ENCODE measurements around the gene NAAA.
"Not testable (repeated sequence)": the region's sequence is repeated elsewhere in the genome, so short reads cannot be mapped to it uniquely, and the experiment has no call there.

The NAAA gene

DNA sequence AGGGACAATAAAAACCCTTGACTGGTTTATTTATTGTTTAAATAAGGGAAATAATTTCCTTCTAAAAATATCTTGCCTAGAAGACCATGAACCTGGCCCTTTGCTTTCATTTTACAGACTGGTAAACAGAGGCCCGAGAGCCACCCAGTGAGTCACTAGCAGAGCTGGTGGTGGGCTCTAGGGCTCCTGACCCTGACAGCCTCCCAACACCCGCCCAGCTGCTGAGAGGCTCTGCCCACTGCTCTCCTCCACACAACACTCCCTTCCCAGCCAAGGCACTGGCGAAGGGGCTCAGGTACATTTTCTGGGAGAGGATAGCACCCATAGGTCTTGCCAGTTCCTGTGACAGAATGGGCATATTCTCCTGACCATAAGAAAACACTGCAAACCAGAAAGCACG, 20.5 kb downstream of the NAAA start:
- DNase-seq (ENCODE audit: low read depth in 2 of 3, low spot score in 1 of 3), result no peak

DNA sequence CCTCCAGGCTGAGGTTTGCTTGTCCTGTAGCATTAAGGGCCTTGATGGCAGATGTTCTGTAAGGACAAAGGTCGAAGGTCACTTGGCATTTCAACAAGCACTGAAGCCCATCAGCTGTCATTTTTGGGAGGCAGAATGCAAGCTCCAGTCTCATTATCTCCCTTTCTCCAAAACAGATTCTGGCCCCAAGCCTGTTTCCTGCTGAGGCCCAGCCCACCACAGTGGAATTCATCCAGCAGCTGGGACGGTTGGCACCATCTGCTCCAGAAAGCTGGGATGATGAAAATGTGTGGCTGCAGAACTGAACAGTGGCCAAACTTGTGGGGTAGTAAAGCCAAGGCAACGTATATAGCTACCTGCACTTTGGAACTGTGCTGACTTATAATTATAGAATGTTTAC, 20.9 kb downstream of the NAAA start:
- no peak for DNase-seq (ENCODE audit: low read depth in 2 of 3, low spot score in 1 of 3)

- DNase-seq (ENCODE audit: low read depth in 2 of 3, low spot score in 1 of 3), result peak in 1 of 3 donors; percentile 9
Observed at GRCh38 chr4:75916091-75916661, 24.6 kb downstream of the NAAA start.

DNA sequence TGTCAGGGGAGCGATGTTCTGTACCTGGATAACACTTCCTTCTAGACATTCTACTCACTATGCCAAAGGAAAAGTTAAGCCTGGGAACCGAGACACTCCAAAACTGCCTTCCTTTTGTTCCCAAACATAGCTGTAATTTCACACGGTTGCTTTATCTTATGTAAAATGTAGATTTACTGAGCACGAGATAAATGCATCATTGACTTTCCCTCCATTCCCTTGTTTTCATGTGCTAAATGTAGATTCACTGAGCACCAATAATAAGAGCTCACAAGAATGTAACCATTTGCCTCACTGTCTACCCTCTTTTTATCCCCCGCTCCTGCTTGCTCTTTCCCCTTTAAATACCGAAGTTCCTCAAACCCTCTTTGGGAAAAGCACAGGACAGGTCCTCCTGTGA, 27.8 kb downstream of the NAAA start:
- DNase-seq (ENCODE audit: low read depth in 2 of 3, low spot score in 1 of 3), result no peak

DNA sequence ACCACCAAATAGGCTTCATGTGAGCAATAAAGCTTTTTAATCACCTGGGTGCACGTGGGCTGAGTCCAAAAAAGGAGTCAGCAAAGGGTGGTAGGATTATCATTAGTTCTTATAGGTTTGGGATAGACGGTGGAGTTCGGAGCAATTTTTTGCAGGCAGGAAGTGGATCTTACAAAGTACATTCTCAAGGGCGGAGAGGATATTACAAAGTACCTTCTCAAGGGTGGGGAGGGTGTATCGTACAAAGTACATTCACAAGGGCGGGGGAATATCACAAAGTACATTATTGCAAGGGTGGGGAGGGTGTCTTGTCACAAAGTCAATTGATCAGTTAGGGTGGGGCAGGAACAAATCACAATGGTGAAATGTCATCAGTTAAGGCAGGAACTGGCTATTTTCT, 30.0 kb downstream of the NAAA start:
- not testable (repeated sequence) for DNase-seq (ENCODE audit: low read depth in 2 of 3, low spot score in 1 of 3)

DNA sequence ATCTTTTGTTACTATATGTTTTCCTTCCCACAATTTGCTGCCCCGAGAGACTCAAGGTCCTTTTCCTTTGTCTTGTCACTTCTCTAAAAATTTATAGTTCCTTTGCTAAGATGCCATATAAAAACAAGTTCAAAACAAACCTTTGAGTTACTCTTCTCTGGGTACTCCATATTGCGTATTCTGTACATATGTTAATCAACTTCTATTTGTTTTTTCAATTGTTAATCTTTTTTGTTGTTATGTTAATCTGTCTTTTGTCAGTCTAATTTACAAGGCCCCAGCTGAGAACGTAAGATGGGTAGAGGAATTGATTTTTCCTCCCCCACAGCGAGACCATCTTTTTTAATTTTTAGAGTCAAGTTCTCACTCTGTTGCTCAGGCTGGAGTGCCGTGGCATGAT, 31.4 kb downstream of the NAAA start:
- DNase-seq (ENCODE audit: low read depth in 2 of 3, low spot score in 1 of 3), result no peak

DNA sequence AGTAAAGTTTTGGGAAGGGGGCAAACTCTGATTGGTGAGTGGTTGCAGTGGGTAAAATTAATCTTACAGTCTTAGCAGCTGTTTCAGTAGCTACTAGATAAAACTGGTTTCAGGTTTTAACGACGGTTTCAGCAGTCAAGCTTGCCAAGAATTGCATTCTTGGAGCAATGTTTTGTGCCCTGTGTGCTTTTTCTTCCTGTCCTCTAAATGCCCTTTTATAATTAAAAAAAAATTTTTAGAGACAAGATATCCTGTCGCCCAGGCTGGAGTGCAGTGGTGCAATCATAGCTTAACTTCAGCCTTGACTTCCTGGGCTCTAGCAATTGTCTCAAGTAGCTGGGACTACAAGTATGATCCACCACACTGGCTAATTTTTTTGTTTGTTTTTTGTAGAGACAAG, 32.3 kb downstream of the NAAA start:
- DNase-seq (ENCODE audit: low read depth in 2 of 3, low spot score in 1 of 3), result no peak

- no peak for DNase-seq (ENCODE audit: low read depth in 2 of 3, low spot score in 1 of 3)
Observed at GRCh38 chr4:75907966-75908365, 32.8 kb downstream of the NAAA start.

DNA sequence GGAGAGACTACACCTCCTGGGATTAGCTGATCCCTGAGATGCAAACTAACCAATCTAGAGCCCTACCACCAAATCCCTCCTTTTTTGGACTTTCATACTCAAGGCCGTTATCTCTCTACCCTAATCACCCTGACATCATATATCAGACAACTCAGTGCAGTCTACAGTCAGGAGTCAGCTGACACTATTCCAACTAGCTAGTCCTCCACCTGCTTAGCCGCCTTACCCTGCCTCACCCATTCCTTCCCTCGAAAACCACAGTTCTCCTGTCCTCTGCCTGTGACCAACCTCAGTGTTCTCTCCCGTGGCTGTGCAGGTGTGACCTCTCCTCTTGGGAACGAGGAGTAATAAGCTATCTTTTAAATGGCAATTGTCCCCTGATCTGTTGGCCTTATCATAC, 36.7 kb downstream of the NAAA start:
- DNase-seq (ENCODE audit: low read depth in 2 of 3, low spot score in 1 of 3), result no peak

DNA sequence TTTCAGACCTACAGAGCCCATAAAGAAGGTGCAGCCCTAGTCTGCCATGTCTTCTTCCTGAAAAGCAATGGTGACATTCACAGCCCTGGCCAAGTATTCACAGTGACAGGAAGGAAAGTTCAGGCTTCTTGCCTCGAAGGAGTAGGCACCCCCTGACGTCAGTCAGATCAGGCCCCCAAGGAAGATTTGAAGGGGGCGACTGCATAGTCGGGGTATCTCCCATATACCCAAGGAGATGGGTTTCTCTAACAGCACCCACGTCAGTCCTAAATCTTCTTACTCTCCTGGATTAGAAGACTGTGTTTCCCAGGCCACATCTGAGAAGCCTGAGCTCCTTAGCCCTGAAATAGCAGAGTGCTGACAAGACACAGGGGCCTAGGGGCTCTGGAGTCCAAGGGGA, 38.5 kb downstream of the NAAA start, which contains the start of gene PPEF2:
Gene PPEF2 (minus strand): TSS at position 101 of the 400 bp plus-strand sequence. CDS start 6,127 bp downstream, outside the sequence.
- no peak for DNase-seq (ENCODE audit: low read depth in 2 of 3, low spot score in 1 of 3)

DNA sequence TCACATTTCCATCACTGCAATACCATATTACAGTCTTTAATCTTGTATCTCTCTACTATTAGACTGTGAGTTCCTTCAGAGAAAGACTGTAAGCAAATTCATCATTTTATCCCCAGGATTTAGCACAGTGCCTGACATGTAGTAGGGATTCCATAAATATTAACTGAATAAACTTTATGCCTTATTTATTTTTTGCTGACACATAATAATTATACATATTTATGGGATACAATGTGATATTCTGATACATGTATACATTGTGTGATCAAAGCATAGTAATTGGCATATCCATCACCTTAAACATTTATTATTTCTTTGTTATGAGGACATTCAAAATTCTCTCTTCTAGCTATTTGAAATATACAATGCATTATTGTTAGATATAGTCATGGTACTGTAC, 42.3 kb downstream of the NAAA start:
- DNase-seq (ENCODE audit: low read depth in 2 of 3, low spot score in 1 of 3), result no peak

DNA sequence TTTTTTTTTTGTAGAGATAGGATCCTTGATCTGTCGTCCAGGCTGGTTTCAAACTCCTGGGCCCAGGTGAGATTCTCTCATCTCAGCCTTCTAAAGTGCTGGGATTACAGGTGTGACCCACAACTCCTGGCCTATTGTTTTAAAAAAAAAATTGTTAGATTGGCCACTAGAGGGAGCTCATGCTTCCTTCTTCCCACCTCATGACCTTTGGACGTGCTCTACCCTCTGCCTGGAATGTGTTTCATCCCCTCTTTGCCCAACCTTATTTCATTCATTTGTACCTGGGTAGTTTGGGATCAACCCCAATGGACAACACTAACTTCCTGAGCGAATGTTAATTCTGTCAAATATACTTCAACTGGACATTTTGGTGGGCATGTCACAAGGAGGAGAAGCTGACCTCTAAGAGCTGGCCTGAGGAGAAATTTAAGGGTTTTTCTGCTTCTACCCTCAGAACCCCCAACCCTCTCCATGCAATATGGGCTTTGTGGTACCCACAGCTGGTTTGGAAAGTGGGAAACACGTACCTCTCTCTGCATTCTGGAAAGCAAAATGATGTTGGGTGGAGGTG, 45.0 kb downstream of the NAAA start:
- DNase-seq (ENCODE audit: low read depth in 2 of 3, low spot score in 1 of 3), result peak in 1 of 3 donors; percentile 33

GRCh38 chr4:75892508-75892907, 48.3 kb downstream of the NAAA start:
- DNase-seq (ENCODE audit: low read depth in 2 of 3, low spot score in 1 of 3), result no peak

DNA sequence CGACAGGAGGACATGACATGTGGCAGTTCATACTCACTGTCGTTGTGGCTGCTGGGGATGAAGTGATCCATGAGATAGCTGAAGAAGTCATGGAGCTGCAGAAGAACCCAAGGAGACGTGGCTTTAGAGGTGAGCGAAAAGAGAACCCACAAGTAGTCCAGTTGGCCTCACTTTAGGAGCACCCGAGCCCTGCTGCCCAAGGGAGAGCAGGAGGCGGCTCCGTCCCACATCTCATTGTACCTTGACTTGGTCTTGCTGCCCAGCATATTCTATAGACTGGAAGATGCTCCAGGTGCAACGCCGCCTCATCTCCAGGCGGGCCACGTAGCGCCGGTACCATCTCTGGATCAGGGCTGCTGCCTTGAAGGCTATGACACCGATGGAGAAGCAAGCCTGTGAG, 49.2 kb downstream of the NAAA start:
- no peak for DNase-seq (ENCODE audit: low read depth in 2 of 3, low spot score in 1 of 3)

DNA sequence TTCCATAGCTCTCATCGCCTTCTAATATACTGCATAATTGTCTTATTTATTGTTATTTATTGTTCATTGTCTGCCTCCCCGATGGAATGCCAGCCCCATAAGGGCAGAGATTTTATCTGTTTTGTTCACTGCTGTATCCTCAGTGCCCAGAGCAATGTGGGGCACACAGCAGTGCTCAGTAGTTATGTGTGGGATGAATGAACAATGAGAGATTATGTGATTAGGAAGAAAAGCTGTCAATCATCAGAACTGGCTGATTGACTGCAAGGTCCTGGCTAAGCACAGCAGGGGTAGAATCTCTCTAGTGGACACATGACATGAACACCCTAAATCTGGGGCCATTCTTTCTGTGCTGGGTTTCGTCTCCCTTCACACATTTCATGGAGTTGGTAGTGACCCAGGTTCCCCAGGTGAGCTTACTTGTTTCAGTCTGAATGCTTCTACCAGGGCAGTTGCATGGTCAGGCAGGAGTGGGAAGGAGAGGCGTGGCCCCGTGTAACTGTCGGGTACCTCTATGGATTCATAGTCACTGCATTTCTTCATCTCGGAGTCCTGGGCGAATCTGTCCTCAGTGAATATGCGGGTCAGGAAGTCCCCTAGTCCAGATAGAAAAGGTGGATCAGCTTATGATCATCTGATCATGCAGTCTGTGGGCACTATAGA, 51.1 kb downstream of the NAAA start:
- no peak for DNase-seq (ENCODE audit: low read depth in 2 of 3, low spot score in 1 of 3)

GRCh38 chr4:75886104-75886503, 54.7 kb downstream of the NAAA start:
- no peak for DNase-seq (ENCODE audit: low read depth in 2 of 3, low spot score in 1 of 3)

- no peak for DNase-seq (ENCODE audit: low read depth in 2 of 3, low spot score in 1 of 3)
Observed at GRCh38 chr4:75881476-75881875, 59.3 kb downstream of the NAAA start.

DNA sequence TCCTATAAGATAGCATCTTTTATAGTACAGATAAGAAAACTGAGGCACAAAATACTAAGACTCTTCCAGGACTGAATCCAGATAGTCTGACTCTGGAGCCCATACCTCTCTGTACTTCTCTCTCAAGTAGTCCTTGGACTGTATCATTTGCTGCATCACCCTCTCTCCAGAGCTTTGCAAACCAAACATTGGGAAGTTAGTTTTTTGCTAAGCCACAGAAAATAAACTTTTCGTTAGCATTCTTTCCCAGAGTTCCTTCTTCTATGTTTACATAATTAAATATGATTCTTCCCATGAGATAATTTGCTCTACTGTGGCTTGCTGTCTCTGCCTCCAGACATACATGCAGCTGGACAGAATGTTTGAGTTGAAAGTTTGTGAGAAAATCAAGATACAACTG, 60.5 kb downstream of the NAAA start:
- no peak for DNase-seq (ENCODE audit: low read depth in 2 of 3, low spot score in 1 of 3)

DNA sequence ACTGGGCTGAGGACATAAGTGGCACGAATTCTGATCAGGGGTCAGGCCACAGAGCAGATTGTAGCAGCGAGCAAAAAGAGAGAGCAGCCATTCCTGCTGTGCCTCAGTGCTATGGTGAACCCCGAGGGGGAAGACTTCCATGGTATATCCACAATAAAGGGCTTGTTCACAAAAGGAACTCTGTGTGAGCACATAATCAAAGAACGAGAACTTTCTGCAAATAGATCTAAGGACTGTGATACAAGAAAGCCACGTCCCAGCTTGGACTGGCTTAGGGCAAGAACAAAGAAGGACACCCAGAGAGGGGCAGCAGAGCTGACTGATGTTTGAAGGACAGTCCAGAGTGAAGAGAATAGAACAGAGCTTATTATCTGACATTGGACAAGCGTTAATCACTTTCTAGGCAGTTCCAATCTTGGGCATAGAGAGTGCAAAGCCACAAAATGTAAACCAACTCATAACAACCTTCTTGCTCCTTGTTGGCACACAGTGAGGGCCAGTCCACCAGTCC, 62.5 kb downstream of the NAAA start:
- no peak for DNase-seq (ENCODE audit: low read depth in 2 of 3, low spot score in 1 of 3)

DNA sequence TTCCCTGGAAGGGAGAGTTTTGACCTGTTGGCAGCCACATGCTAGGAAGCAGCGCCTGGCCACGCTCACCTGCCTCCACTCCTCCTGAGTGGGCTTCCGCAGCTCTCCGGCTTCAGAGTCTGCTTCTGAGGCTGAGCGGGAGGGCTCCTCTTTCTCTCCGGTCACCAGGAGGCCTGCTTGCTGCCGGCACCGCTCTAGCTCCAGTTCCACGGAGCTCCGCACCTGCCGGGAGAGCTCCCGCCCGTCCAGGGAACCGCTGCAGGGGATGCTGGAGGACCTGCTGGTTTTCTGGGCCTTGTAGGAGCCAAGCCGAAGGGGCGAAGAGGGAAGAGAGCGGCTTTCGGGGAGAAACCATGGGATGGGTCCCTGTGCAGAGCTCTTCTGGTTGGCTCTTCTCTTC, 64.6 kb downstream of the NAAA start:
- DNase-seq (ENCODE audit: low read depth in 2 of 3, low spot score in 1 of 3), result no peak

DNA sequence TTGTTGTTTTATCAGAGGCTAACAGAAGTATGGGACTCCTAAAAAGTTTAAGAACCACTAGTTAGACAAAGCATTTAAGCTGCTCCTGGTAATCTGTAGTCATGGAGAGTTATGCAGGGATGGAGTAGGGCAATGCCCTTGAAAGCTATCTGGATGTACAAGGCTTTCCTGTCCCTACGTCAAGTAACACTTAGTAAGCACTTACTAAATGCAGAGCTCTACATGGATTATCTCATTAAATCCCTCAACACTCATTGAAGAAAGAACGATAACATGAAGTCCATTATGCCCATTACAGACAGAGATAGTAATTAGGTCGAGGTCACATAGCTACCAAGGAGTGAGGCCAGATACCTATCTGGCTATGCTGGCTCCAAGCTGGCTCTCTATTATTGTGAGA, 71.7 kb downstream of the NAAA start:
- DNase-seq (ENCODE audit: low read depth in 2 of 3, low spot score in 1 of 3), result no peak

GRCh38 chr4:75867130-75867529, 73.7 kb downstream of the NAAA start:
- DNase-seq (ENCODE audit: low read depth in 2 of 3, low spot score in 1 of 3), result no peak

Data from stimulated activated CD4-positive, alpha-beta T cell treated with anti-CD3 and anti-CD28 coated beads, Interleukin-12 subunit alpha, Interleukin-12 subunit beta, amount 100 ng/mL, for 48 hours (primary cell).